Right hindlimb (tissue), 1 donor: ENCODE results near the gene RAPGEF4.

ENCODE experiments used
- DNase-seq: peaks from one replicate; pipeline ENCODE4 v3.0.0-alpha.2; 2018

The RAPGEF4 gene

DNA sequence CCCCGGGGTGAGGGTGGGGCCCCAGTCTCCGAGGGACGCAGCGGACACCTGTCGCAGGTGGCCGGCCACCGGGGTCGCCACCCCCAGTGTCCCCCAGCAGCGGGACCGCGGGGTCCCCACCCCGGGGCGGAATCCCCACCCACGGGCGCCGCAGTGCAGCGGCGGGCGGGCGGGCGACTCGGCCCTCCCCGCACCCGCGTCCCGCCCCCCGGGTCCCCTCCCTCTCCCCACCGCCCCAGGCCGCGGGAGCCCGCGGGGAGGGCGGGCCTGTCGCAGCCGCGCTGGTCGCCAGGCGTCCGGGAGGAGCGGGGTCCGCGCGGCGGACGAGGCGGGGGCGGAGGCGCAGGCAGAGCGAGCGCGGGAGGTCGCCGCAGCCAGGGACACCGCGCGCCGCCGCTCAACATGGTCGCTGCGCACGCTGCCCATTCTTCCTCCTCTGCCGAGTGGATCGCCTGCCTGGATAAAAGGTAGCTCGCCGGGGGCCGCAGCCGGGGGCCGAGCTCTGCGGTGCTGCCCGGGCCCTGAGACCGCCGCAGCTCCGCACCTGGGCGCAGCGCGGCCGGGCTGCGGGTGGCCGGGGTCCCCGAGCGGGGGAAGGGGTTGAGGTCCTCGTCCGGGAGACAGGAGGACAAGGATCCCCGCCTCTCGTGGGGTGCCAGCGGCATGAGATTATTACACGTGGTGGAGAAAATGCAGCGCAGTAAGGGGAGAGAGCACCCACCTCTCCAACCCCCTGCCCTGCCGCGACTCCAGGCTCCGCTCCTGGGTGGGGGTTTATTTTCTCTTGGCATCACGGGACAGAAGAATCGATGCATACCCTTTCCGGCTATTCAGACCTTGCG is at the start of gene RAPGEF4:
TSS of gene RAPGEF4 (plus strand) at position 264 of the 842 bp plus-strand sequence. CDS start at position 403, 139 bp downstream.
- peak; percentile 31 for DNase-seq

DNA sequence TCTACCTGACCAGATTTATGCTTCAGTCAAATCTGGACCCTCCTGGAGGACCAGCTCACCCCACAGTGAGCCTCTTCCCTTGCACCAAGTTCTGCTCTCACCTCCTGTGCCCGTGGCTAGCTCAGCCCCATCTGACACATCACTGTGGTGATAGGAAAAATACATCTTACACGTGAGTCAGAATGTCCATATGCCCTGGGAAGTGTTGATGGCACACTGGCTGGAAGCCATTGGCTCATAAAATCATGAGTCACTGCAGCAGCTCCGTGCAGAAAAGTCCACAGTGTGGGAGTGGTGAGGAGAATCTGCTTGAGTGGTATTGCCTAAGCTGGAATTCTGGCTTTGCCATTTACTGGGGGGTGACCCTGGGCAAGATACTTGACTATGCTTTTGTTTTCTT is 42.6 kb upstream of the RAPGEF4 start:
- peak; percentile 45 for DNase-seq

- DNase-seq, result no peak
Measured at GRCh38 chr2:172693529-172694455, 41.9 kb upstream of the RAPGEF4 start.

DNA sequence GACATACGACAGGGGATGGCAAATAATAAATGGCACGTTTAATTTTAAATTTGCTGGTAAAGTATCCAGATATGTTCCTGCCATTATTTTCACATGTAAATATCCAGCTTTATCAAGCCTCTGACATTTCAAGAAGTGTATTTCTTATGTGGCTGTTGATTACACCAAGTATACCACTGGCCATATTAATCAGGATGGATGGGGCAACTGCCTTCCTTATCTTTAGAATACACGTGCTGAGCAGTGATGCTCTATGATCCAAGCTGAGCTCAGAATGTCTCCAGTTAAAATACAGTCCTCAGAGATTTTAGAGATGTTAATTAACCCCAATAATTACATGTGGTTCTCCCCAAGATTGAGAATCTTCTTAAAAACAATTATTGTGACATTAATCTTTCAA is 38.3 kb upstream of the RAPGEF4 start:
- DNase-seq, result no peak

- DNase-seq, result no peak
Measured at GRCh38 chr2:172698041-172698863, 37.4 kb upstream of the RAPGEF4 start.

DNA sequence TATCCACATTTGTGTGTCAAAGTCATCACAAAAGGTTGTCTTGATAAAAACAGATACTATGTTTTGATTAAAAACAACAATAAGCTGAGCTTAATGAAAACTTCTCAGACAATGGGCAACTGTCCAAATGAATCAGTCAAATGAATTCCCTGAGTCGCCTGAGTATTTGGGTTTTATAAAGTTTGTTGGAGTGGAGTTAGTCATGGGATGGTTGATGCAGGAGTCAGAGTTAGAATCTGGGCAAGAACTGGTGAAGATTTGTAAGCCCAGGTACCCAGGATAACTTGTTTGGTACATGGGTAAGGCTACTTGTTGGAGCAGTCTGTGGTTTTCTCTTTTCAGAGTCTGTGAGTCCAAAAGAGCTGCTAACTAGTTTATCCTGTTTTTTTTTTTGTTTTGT is 34.4 kb upstream of the RAPGEF4 start:
- DNase-seq, result no peak

DNA sequence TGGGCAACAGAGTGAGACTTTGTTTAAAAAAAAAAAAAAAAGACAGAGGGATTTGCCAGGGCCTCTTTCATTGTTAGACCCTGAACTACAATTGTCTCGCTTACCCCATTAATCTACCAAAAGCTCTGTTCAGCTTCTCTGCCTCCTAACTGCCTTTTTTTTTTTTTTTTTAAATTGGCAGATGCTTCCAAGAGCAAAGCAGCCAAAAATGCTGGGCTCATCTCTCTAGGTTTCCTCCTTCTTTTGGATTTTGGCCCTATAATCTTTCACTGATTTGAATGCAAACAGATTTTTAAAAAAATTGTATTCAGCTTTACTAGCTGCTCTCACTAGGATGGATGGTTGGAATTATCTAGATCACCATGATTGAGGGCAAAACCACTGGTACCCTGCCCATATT is 33.2 kb upstream of the RAPGEF4 start:
- no peak for DNase-seq

- no peak for DNase-seq
Measured at GRCh38 chr2:172704072-172704936, 31.3 kb upstream of the RAPGEF4 start.

GRCh38 chr2:172705352-172705751 is 30.3 kb upstream of the RAPGEF4 start:
- DNase-seq, result no peak

GRCh38 chr2:172708247-172708646 is 27.4 kb upstream of the RAPGEF4 start:
- DNase-seq, result no peak

GRCh38 chr2:172709566-172710291 is 25.9 kb upstream of the RAPGEF4 start:
- no peak for DNase-seq

DNA sequence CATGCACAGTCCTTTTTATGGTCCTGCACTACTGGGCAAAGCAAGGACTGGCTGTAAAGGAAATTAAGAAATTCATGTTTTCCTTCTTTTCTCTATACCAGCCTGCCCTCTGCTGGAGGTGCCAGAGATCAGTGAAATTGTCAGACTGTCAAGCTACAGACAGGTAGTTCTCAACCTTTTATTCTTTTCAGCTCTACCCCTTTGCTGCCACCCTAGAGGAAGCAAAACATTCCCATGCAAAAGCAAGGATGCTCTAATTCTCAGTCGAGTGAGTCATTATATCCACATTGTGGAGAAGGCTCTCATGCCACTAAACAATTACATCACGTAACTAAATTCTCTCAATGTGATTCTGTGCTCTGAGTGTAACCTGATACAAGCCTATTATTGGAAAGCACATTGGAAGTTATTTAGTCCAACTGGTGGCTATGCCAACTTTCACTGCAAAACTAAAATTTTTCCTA is 25.0 kb upstream of the RAPGEF4 start:
- peak; percentile 41 for DNase-seq

- DNase-seq, result no peak
Measured at GRCh38 chr2:172711110-172711509, 24.5 kb upstream of the RAPGEF4 start.

GRCh38 chr2:172712251-172712650 is 23.4 kb upstream of the RAPGEF4 start:
- no peak for DNase-seq

DNA sequence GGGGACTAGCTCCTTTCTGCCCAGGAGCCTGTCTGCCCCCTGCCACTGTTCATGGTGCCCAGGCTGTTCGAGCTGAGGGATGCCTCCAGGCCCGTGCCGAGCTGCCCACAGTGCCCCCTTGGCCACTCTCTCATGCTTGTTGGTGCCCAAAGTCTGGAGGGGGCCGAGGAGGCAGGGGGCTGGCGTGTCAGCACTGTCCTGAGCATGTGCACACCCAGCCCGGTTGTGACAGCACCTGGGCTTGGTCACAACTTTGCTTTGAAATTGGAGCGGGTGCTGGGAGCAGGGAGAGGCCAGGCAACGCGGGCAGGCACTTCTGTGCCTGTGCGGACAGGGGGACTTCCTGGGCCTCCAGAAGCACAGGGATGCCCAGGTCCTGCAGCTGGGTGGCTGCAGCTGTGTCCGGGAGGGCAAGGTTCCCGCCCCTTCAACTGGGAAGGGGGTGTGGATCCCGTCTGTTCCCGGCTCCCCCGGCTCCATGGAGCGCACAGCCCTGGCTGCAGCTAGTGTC is 22.2 kb upstream of the RAPGEF4 start:
- no peak for DNase-seq

DNA sequence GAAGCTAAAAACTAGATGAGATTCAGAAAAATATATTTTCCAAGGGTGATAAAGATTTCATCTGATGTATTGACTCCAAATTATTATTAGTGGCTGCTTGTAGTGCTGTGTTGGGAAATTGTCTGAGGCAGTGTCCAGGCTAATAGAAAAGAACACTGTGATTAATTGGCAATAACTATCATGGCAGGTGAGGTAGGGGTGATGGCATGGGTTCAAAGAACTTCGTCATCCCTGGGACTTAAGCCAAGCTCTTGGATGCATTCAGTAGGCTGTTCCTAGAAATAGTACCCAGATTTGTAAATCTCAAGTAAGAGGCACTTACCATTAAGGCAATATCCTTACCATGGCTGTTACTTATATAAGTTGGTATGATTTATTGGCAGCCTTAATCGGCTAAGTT is 13.2 kb upstream of the RAPGEF4 start:
- no peak for DNase-seq

GRCh38 chr2:172723286-172723685 is 12.4 kb upstream of the RAPGEF4 start:
- no peak for DNase-seq

GRCh38 chr2:172724724-172725123 is 10.9 kb upstream of the RAPGEF4 start:
- DNase-seq, result no peak

GRCh38 chr2:172725284-172725683 is 10.4 kb upstream of the RAPGEF4 start:
- no peak for DNase-seq

- no peak for DNase-seq
Measured at GRCh38 chr2:172725746-172726145, 9.9 kb upstream of the RAPGEF4 start.
